Suprapubic skin (tissue), 4 donors: ENCODE measurements around the gene CORO2A. TPM values are rescaled to one million over a fixed set of nuclear protein-coding genes. Genes with fewer than 3 reads are reported as not detected.
"Not testable (repeated sequence)": the region's sequence is repeated elsewhere in the genome, so short reads cannot be mapped to it uniquely, and the experiment has no call there.

Source experiments
- DNase-seq, 2 donors: peaks; one replicate each; pipeline ENCODE4 v3.0.0-alpha.2; 2019; ENCODE audit warnings: low spot score in 2 of 2
- H3K27ac ChIP-seq: fragments of 200-600 bp; sonication (generic); one replicate; pipeline ENCODE4 v1.5.1; 2019
- H3K27me3 ChIP-seq: fragments of 200-600 bp; sonication (generic); one replicate; pipeline ENCODE4 v1.5.1; 2019
- H3K36me3 ChIP-seq: fragments of 200-600 bp; sonication (generic); one replicate; pipeline ENCODE4 v1.5.1; 2019
- H3K4me1 ChIP-seq: fragments of 200-600 bp; sonication (generic); one replicate; pipeline ENCODE4 v1.5.1; 2019
- H3K4me3 ChIP-seq: fragments of 200-600 bp; sonication (generic); one replicate; pipeline ENCODE4 v1.5.1; 2019; ENCODE audit warnings: mild to moderate bottlenecking
- H3K9me3 ChIP-seq: fragments of 200-600 bp; sonication (generic); one replicate; pipeline ENCODE4 v1.5.1; 2019
- CTCF ChIP-seq, 2 donors: fragments of 200-600 bp in 1 of 2; fragments of 450-650 bp in 1 of 2; sonication (generic) in 1 of 2; IDR thresholded peaks; one replicate each; pipeline ENCODE4 v1.5.1; 2016 to 2019; ENCODE audit warnings: antibody characterized with exemption in 2 of 2, mild to moderate bottlenecking in 1 of 2, moderate library complexity in 1 of 2
- EP300 ChIP-seq: sonication (generic); formaldehyde crosslinking; IDR thresholded peaks from one replicate; pipeline ENCODE4 v1.6.1; 2017; ENCODE audit warnings: antibody characterized with exemption
- POLR2A ChIP-seq, 2 donors: fragments of 450-650 bp; IDR thresholded peaks; one replicate each; pipeline ENCODE4 v1.6.1; 2017; ENCODE audit warnings: antibody characterized with exemption in 2 of 2, mild to moderate bottlenecking in 2 of 2, moderate library complexity in 2 of 2
- POLR2AphosphoS5 ChIP-seq, 3 donors: sonication (generic); formaldehyde crosslinking; IDR thresholded peaks; one replicate each; pipeline ENCODE4 v1.6.1; 2017; ENCODE audit warnings: antibody characterized with exemption in 3 of 3
- WGBS: methylation state at CpG from one replicate; pipeline ENCODE4 v1.1.5; 2018; 5-methylcytosine and 5-hydroxymethylcytosine counted together
- total RNA-seq, 4 donors: library from RNA; depleted of rRNA; stranded (reverse); fragments of >200 nt; gene quantifications; one replicate each; pipeline ENCODE4 v1.1.0, GENCODE V29; 2016

Gene CORO2A
- total RNA-seq, 4 donors from 2014 or later, result 17.5 to 25.0 (median 19.9) TPM

GRCh38 chr9:98117984-98118639, 74.3 kb downstream of the CORO2A start:
- Histone ChIP-seq H3K4me3 (peak overlapping the region; percentile 85), H3K36me3 (no peaks in the 10 kb centered on the region), H3K4me1 (peaks cover 38% of the 10 kb centered on the region), H3K27ac (peak overlapping the region; percentile 79), H3K27me3 (no peaks in the 10 kb centered on the region), H3K9me3 (no peaks in the 10 kb centered on the region)
- no peak for DNase-seq
- 48% methylated on average over 5 of the region's 5 CpGs for WGBS
- TF ChIP-seq EP300, result no peak
- no peak for TF ChIP-seq POLR2A (IDR thresholded peaks at IDR 0.05)
- peak in 1 of 2 donors; percentile 18 for TF ChIP-seq CTCF (IDR thresholded peaks at IDR 0.05)
- TF ChIP-seq POLR2AphosphoS5 (IDR thresholded peaks at IDR 0.05), result no peak

GRCh38 chr9:98117097-98117496, 75.3 kb downstream of the CORO2A start:
- H3K4me3 ChIP-seq, DNase-seq, H3K27me3 ChIP-seq, H3K27ac ChIP-seq, H3K36me3 ChIP-seq, H3K9me3 ChIP-seq: not testable (repeated sequence)
- peaks cover 38% of the 10 kb centered on the region for H3K4me1 ChIP-seq
- 91% methylated on average over 6 of the region's 6 CpGs for whole genome bisulfite sequencing

GRCh38 chr9:98109052-98109451, 83.4 kb downstream of the CORO2A start:
- Histone ChIP-seq H3K36me3 (no peaks in the 10 kb centered on the region), H3K9me3 (no peaks in the 10 kb centered on the region)

GRCh38 chr9:98108531-98109031, 83.9 kb downstream of the CORO2A start:
- H3K9me3 ChIP-seq, result no peaks in the 10 kb centered on the region
- no peak overlapping the region for H3K4me3 ChIP-seq
- no peaks in the 10 kb centered on the region for H3K27me3 ChIP-seq
- H3K27ac ChIP-seq, result peak overlapping the region; percentile 8
- 58% methylated on average over 5 of the region's 5 CpGs for WGBS
- peak; percentile 4 to 44 for DNase-seq
- no peak for TF ChIP-seq POLR2A (IDR thresholded peaks at IDR 0.05)
- TF ChIP-seq POLR2AphosphoS5 (IDR thresholded peaks at IDR 0.05), result no peak
- no peak for TF ChIP-seq CTCF (IDR thresholded peaks at IDR 0.05)
- TF ChIP-seq EP300, result no peak
- H3K36me3 ChIP-seq, result no peaks in the 10 kb centered on the region
- H3K4me1 ChIP-seq, result peaks cover 4% of the 10 kb centered on the region

More at GRCh38 chr9:98109052-98109451, 83.4 kb downstream of the CORO2A start:
- Histone ChIP-seq H3K27ac (no peak overlapping the region), H3K27me3 (no peaks in the 10 kb centered on the region), H3K4me1 (peaks cover 4% of the 10 kb centered on the region), H3K4me3 (no peak overlapping the region)
- TF ChIP-seq EP300 (no peak), POLR2A (IDR thresholded peaks at IDR 0.05) (no peak), CTCF (IDR thresholded peaks at IDR 0.05) (no peak), POLR2AphosphoS5 (IDR thresholded peaks at IDR 0.05) (no peak)
- peak; percentile 27 to 31 for DNase-seq
- WGBS, result 57% methylated on average over 3 of the region's 3 CpGs

GRCh38 chr9:98107926-98108325, 84.5 kb downstream of the CORO2A start:
- H3K36me3 ChIP-seq, result no peaks in the 10 kb centered on the region
- no peak for TF ChIP-seq POLR2A (IDR thresholded peaks at IDR 0.05)
- no peak for TF ChIP-seq POLR2AphosphoS5 (IDR thresholded peaks at IDR 0.05)
- no peak for TF ChIP-seq CTCF (IDR thresholded peaks at IDR 0.05)
- no peak for TF ChIP-seq EP300
- H3K27ac ChIP-seq, result no peak overlapping the region

More at GRCh38 chr9:98107926-98108325, 84.5 kb downstream of the CORO2A start:
- peak in 1 of 2 donors; percentile 4 for DNase-seq
- Histone ChIP-seq H3K27me3 (no peaks in the 10 kb centered on the region), H3K4me3 (no peak overlapping the region), H3K9me3 (no peaks in the 10 kb centered on the region), H3K4me1 (peaks cover 4% of the 10 kb centered on the region)
- 59% methylated on average over 2 of the region's 2 CpGs for WGBS
